GM18505 (cell line): Measurements from ENCODE around the gene CPNE2.

ENCODE experiments used
- ATAC-seq: cut with Tn5 transposase; IDR thresholded peaks from one replicate; pipeline ENCODE4 v1.9.1; 2021; ENCODE audit not compliant: unreplicated experiment
- POLR2A ChIP-seq: IDR thresholded peaks from 4 replicates; pipeline ENCODE4 v1.6.1; 2011; ENCODE audit warnings: borderline replicate concordance; ENCODE audit not compliant: insufficient read depth, insufficient read length; ENCODE audit errors: extremely low read depth

The CPNE2 gene

GRCh38 chr16:57144027-57144426 lies 51.6 kb downstream of the CPNE2 start:
- no peak for ATAC-seq
- no peak for TF ChIP-seq POLR2A

GRCh38 chr16:57145046-57146021 lies 53.0 kb downstream of the CPNE2 start:
- no peak for ATAC-seq
- TF ChIP-seq POLR2A = no peak

- no peak for ATAC-seq
- no peak for TF ChIP-seq POLR2A
Measured at GRCh38 chr16:57146040-57146647, 53.8 kb downstream of the CPNE2 start.

- no peak for ATAC-seq
- TF ChIP-seq POLR2A = no peak
Measured at GRCh38 chr16:57146735-57147134, 54.4 kb downstream of the CPNE2 start.

GRCh38 chr16:57147381-57148221 lies 55.2 kb downstream of the CPNE2 start:
- TF ChIP-seq POLR2A = no peak
- ATAC-seq = no peak

GRCh38 chr16:57148481-57148880 lies 56.1 kb downstream of the CPNE2 start:
- no peak for TF ChIP-seq POLR2A
- ATAC-seq = no peak

GRCh38 chr16:57149391-57149790 lies 57.0 kb downstream of the CPNE2 start:
- no peak for TF ChIP-seq POLR2A

GRCh38 chr16:57150682-57151330 lies 58.4 kb downstream of the CPNE2 start:
- no peak for TF ChIP-seq POLR2A

More at GRCh38 chr16:57149391-57149790, 57.0 kb downstream of the CPNE2 start:
- ATAC-seq = no peak

GRCh38 chr16:57151369-57151768 lies 59.0 kb downstream of the CPNE2 start:
- ATAC-seq = no peak

More at GRCh38 chr16:57150682-57151330, 58.4 kb downstream of the CPNE2 start:
- no peak for ATAC-seq

GRCh38 chr16:57152096-57153093 lies 60.0 kb downstream of the CPNE2 start:
- no peak for TF ChIP-seq POLR2A
- no peak for ATAC-seq

More at GRCh38 chr16:57151369-57151768, 59.0 kb downstream of the CPNE2 start:
- no peak for TF ChIP-seq POLR2A

- ATAC-seq = no peak
- no peak for TF ChIP-seq POLR2A
Measured at GRCh38 chr16:57153841-57154240, 61.5 kb downstream of the CPNE2 start.
